ENCODE data around the gene GAS6.

Gene GAS6

DNA sequence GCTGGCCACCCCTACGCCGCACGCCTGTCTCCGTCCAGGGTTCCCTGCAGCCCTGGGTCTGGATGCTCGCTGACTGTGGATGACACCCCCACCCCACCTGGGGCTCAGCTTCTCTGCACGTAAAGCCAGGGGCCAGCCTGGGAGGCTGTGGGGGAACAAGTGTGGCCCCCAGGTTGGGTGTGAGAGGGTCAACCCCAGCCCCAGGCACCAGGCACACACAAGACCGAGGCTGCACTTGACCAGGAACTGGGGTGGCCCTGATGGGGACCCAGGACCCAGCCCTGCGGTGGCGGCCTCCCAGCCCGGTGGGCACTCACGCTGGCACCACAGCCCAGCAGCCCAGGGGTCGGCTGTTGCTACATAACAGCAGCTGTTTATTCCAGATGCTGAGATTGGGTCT lies 41.6 kb downstream of the GAS6 start:
- DNase-seq (ENCODE audit: low read depth in 3 of 3, low spot score in 1 of 3) = no peak

DNA sequence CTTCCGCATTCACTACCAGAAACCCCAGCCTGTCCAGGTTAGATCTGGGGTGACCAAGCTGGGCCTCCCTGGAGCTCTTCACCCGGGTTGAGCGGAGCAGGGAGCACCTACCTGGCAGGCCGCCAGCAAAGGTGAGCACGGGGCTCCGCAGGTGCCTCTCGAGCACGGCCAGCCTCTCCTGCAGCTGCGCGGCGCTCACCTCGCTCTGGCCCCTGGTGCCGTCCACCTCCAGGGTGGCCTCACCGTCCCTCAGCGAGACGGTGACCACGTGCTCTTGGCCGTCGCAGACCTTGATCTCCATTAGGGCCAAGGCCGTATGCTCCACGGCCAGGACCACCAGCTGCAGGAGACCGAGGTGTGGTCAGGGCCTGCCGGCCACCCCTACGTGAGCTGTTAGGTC lies 42.0 kb downstream of the GAS6 start:
- no peak for DNase-seq (ENCODE audit: low read depth in 3 of 3, low spot score in 1 of 3)

DNA sequence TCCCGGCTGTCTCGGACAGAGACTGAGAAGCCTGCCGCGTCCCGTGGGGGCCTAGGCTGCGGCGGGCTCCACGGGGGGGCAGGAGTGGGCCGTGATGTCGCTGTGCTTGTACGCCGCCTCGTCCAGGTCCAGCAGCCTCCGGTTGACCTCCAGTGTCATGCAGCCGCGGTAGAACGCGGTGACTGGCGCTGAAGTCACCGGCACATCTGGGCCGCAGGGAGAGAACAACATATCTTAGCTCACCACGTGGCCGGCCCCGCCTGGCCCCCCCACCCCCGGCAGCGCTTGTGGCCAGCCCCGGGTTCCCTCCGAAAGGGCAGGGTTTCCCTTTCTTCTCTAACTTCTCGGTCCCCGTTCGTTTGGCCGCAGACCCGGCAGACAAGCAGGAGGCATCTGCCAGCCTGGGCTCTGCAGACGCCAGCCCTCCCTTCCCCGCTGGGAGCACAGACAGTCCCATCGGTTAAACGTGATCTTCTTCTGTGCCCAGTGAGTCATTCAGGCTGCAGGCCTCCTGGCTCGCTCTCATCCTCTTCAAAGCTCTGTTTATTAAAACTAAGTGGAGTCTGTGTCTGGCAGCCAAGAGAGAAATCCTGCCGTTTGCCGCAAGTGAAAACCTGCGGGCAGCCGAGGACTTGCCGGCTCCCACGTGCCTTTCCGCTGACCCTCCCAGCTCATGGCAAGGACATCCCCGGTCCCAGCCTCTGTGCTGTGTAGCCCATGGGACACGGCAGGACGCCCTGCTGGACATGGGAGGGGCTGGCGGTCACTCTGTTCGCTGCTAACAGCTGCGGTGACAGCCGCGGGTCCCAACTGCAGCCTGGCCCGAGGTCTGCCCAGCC lies 42.8 kb downstream of the GAS6 start:
- no peak for DNase-seq (ENCODE audit: low read depth in 3 of 3, low spot score in 1 of 3)

DNA sequence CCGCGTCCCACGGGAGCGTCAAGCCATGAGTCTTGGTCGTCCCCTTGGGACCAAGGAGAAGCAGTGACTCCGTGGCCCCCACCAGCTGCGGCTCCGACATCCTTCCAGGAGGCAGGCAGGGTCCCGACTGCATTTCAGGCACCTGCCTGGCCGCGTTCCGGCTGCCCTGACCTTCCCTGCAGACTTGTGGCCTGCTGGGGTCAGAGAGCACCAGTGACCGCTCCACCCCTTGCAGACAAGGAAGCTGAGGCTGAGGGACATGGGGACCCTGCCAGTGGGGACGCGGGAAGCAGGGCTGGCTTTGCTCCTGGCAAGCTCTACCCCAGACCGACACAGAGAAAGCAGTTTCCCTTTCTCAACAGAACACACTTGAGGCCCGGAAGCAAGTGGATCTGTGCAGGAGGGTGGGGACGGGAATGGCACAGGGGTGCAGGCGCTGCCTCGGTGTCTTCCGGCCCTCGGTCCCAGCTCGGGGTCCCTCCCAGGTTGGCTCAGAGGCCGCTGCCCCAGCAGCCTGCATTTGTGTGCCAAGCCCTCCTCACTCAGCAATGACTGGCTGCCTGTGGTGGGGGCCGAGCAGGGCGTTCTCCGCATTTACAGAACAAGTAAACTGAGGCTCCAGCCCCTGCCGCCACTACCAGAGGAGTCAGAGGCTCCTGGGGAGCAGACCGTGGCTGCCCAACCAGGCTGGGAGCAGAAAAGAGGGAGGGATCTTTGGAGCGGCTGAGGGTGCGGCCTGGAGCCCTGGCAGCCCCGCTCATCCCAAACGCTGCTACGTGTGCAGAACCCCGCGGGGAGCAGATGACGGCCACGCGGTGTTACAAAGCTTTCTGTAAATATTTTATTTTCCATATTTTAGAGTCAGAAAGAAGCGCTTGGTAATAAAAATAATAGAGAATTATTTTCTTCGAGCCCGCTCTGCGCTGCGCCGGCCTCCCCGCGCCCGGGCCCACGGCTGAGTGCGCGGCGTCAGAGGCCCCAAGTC lies 43.9 kb downstream of the GAS6 start:
- no peak for DNase-seq (ENCODE audit: low read depth in 3 of 3, low spot score in 1 of 3)

DNA sequence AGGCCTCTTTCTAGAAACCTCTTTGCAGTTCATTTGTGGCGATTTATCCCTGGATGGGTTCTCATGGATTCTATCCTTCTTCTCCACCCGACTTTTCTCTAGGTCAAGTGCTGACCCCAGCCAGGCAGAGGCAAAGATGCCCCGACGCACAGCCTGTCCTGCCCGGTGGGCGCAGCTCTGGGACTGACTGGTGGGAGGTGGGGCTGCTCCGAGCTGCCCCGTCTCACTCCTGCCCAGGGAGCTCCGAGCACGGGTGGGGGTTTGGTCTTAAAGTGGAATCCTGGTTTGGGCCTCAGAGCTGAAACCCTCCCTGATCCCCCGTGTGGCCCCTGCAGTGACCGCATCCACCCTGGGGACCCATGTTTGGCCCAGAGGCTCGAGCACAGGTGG lies 44.5 kb downstream of the GAS6 start:
- no peak for DNase-seq (ENCODE audit: low read depth in 3 of 3, low spot score in 1 of 3)

DNA sequence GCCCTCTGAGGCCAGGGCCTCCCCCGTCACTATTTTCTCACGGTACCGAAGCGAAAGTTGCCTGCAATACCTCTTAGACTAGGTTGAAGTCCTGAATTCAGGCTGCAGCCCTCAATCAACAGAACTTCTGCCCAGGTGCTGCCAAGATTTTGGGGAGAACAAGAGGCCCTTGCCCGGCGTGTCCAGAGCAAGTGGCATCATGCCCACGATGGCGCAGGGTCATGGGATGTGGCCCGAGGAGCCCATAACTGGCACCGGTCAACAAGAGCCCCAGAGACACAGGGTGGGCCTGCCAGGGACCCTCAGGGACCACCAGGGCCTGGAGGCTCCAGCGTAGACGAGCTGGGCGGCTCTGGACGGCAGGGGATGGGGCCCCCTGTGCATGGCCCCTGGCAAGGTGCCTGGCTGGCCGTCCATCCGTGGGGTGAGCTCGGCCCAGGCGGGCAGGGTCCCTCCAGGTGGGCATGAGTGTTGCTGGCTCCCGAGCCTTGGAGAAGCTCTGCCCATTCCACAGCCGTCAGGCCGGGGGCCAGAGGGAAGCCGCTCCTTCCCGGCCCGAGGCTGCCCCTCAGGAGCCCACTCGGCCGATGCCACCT lies 45.1 kb downstream of the GAS6 start:
- DNase-seq (ENCODE audit: low read depth in 3 of 3, low spot score in 1 of 3) = no peak

DNA sequence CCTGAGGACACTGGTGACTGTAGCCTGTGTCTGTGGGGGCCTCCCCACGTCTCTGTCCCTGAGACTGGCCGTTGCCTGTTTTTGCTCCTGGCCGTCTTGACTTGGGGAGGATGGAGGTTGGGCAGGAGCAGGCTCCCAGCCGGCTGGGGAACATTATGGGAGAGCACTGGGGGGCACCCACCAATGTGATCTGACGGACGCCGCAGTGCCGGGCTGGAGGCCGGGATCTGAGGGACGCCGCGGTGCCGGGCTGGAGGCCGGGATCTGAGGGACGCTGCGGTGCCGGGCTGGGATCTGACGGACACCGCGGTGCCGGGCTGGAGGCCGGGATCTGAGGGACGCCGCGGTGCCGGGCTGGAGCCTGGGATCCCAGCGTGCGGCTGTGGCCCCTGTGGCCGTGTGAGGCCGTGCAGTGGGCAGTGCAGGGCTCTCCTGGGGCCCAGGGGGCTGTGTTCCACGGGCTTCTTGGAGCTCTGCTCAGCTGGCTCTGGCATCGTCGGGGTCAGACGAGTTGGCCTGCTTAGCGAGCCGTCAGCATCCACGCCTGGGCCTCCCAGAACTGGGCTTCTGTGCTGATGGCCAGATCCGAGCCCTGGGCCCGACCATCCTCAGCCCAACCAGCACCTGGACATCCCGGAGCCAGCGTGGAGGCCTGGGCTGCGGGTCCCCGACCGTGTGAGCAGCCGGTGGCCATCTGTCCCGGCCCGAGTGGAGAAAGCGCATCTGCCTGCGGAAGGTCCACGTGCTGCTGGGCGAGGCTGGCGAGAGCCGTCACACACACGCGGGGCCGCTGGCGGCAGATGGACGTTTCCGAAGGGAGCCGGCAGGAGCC lies 45.8 kb downstream of the GAS6 start:
- DNase-seq (ENCODE audit: low read depth in 3 of 3, low spot score in 1 of 3) = no peak

DNA sequence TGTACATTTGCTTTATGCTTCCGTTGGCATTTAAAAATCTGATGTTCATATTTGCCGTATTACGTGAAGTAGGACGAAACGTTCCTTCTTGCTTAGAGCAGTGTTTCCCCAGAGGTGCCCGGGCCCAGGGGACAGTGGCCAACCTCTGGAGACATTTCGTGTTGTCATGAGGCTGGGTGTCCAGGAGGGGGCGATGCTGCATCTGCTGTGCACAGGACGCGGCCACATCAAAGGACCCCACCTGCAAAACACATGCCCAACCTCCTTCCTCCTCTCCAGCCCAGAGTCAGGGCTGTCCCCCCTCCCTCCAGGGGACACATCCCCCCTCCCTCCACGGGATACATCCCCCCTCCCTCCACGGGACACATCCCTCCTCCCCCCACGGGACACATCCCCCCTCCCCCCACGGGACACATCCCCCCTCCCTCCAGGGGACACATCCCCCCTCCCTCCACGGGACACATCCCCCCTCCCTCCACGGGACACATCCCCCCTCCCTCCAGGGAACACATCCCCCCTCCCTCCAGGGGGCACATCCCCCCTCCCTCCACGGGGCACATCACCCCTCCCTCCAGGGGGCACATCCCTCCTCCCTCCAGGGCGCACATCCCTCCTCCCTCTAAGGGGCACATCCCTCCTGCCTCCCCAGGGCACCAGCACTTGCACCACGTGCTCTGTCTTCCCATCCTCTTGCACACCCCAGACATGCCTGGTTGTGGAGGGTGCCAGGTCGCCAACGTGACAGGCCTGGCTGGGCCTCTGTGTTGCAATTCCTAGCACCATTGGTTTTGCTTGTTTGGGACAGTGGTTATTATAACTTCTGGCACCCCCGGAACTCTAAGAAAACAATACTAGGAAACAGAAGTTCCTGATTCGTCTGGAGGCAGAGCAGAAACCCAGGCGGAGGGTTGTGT lies 46.7 kb downstream of the GAS6 start:
- peak; percentile 71 to 80 (median 74) for DNase-seq (ENCODE audit: low read depth in 3 of 3, low spot score in 1 of 3)

DNA sequence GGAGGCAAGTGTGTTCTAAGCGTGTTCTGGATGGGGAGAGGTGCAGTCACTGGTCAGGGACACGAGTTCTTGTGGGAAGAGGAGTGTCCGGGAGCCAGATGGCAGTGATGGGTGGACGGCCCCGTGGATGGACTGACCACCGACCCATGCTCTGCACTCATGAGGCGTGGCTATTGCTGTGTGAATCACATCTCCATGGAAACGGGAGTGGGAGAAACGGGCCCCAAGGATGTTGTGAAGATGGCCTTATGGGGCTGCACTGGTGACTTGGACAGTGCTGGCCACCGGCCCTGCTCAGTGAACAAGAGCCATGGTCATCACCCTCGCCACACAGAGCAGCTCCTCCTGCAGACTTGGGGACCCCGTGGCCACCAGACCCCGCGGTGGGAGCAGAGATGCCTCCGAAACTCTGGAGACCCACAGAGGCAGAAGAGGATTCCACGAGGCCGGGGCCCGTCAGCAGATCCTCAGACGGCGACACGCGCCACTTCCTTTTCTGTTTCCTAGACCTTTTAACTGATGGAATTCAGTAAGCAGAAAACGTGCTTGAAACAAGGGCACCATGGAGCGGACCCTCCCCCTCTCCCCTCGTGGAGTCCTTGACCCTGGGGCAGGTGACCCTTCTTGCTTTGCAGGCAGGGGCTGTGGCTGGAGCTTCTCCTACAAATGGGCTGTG lies 47.5 kb downstream of the GAS6 start:
- DNase-seq (ENCODE audit: low read depth in 3 of 3, low spot score in 1 of 3) = no peak

DNA sequence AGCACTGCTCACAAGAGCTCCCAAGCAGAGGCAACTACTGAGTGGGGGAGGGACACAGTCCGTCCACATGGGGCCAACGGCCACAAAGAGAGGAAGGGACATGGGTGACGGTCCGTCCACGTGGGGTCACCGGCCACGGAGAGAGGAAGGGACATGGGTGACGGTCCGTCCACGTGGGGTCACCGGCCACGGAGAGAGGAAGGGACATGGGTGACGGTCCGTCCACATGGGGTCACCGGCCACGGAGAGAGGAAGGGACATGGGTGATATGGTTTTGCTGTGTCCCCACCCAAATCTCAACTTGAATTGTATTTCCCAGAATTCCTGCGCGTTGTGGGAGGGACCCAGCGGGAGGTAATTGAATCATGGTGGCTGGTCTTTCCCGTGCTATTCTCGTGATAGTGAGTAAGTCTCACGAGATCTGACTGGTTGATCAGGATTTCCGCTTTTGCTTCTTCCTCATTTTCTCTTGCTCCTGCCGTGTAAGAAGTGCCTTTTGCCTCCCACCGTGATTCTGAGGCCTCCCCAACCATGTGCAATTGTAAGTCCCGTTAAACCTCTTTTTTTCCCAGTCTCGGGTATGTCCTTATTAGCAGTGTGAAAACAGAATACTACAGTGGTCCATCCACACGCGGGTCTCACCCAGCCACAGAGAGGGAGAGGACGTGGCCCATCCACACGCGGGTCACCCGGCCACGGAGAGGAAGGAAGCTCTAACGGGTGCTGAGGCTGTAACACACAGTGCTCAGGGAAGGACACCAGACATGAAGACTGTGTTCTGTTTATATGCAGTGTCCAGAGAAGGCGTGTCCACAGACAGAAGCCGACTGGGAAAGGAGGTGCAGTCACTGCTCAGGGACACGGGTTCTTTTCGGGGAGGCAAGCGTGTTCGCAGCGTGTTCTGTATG lies 48.5 kb downstream of the GAS6 start:
- no peak for DNase-seq (ENCODE audit: low read depth in 3 of 3, low spot score in 1 of 3)

DNA sequence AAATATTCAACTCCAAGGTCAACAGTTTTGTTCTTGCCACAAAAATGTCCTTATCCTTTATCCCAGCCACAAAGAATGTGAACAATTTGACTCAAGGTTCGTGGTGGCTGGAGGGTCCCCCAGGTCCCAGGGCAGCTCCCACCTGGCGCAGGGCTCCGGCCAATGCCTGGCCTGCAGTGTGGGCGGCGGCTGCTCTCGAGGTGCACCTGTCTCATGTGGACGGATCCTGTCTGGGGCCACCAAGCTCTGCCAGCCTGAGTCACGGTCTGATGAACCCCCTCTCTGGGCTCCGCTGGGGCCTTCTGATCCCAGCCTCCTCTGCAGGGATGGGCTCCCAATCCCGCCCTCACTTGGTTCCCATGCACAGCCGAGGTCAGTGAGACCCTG lies 49.4 kb downstream of the GAS6 start:
- DNase-seq (ENCODE audit: low read depth in 3 of 3, low spot score in 1 of 3) = no peak

DNA sequence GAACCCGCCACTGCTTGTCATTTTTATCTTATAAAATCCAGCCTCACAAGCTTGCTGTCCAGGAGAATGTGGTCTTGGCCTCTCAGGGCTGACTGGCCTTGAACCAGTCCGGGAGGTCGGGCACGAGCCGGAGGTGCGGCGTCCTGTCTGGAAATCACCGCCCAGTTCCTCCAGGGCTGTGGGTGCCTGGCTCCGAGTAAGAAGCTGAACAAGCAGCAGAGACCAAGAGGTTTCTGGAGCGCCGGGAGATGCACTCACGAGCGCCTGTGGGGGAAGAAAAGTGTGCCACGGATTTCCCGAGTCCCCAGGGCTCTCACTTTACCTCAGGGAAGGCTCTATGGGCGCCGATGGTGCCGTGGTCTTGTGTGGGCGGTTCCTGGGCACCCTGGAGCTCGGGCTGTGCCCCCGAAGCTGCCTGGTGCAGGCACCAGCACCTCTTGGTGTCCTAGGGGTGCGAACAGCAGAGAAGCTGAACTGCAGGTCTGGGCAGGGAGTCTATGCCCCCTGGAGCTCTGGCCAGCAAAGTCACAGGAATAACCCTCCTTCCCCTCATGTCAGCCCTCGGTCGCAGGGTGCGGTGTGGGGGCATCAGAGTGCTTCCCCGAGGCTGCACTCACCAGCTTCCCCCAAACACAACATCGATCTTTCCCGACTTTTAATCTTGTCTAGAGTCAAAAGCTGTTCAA lies 50.0 kb downstream of the GAS6 start:
- DNase-seq (ENCODE audit: low read depth in 3 of 3, low spot score in 1 of 3) = no peak

DNA sequence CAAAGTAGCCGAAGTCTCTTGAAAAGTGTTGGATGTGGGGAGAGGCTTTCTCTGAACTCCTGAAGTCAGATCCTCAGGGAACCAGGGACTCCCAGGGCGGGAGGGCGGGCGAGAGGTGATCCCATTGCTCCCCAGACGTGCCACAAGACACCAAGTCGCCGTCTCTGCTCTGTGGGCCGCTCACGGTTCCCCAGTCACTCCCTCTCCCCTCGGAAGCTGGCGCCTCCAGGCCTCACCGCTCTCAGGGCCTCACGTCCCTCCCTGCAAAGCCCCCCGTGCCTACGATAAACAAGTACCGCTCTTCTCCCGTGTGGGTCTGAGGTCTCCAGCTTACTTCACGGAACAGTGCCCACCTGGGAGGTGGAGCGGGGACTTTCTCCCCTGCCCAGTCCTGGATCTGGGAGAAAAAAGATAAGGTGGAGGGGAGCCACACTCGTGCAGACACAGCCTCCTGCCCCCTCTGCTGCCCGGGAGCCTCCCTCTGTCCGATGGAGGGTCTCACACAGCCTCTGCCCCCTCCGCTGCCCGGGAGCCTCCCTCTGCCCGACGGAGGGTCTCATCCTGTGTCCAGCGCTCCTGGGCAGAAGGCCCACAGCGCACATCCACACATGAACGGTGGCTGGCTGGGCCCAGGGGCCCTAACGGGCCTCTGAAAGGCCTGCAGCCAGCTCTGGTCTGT lies 50.7 kb downstream of the GAS6 start:
- DNase-seq (ENCODE audit: low read depth in 3 of 3, low spot score in 1 of 3) = no peak

DNA sequence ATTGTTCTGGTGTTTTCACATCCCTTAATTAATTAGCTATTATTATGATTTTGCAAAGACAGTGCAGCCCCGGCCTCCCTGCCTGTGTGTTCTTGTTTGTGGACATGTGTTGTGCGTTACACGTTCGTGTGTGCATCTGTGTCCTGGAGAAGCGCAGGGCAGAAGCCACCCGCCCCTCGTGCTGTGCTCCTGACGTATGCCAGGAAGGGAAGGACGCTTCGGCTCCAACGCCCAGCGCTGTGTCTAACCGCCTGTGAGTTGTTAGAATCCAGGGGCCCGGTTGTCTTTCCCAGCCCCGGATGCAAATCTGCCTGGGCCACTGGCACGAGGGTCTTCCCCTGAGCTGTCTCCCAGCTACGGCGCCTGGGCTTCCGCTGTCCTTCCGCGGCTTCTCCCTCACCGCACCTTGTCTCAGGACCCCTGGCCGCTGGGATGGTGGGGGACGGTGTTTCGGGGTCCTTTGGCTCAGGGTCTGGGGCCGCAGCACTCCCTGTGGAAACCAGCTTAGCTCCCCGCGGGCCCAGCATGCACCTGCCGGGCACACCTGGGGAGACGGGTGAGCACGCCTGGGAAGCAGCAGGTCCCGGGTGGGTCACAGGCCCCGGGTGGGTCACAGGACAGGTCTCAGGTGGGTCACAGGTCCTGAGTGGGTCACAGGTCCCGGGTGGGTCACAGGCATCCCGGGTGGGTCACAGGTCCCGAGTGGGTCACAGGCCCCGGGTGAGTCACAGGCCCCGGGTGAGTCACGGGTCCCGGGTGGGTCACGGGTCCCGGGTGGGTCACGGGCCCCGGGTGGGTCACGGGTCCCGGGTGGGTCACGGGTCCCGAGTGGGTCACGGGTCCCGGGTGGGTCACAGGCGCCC lies 51.5 kb downstream of the GAS6 start:
- DNase-seq (ENCODE audit: low read depth in 3 of 3, low spot score in 1 of 3) = no peak

DNA sequence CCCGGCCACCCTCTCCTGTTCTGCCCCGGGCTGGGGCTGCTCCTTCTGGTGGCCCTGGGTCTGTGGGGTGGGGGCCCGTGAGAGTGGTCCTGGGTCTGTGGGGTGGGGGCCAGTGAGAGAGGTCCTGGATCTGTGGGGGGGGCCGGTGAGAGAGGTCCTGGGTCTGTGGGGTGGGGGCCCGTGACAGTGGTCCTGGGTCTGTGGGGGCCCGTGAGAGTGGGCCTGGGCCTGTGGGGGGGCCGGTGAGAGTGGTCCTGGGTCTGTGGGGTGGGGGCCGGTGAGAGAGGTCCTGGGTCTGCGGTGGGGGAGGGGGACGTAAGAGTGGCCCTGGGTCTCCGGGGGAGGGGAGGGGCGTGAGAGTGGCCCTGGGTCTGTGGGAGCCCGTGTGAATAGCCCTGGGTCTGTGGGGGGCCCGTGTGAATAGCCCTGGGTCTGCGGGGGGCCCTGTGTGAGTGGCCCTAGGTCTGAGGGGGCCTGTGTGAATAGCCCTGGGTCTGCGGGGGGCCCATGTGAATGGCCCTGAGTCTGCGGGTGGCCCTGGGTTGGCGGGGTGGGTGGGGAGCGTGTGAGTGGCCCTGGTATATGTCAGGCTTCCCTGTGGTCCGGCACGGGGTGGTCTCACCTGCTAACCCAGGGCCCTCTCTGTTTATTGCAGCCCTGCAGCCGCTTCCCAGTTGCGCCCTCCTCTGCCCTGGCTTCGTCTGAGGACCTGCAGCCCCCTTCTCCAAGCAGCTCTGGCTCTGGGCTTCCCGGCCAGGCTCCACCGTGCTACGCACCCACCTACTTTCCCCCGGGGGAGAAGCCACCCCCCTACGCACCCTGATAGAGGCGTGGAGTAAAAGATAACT lies 52.6 kb downstream of the GAS6 start:
- no peak for DNase-seq (ENCODE audit: low read depth in 3 of 3, low spot score in 1 of 3)
